ENCODE data around the gene PPP1R7. TPM values are rescaled to one million over a fixed set of nuclear protein-coding genes. Genes with fewer than 3 reads are reported as not detected.

Gene PPP1R7
- total and polyA plus RNA-seq, 2 donors from 2014 or later, result 64.6 to 94.9 TPM

- no peak for FAIRE-seq
Observed at GRCh38 chr2:241216211-241216761, 66.0 kb downstream of the PPP1R7 start.

GRCh38 chr2:241217320-241218031 lies 67.2 kb downstream of the PPP1R7 start:
- FAIRE-seq, result no peak
- Histone ChIP-seq H3K36me3 (ENCODE audit: control insufficient read depth in 2 of 3, insufficient read depth in 3 of 3, low read length in 3 of 3) (no peaks in the 10 kb centered on the region), H3K4me1 (ENCODE audit: control insufficient read depth in 2 of 3, insufficient read depth in 2 of 3, low read depth in 1 of 3, low read length in 3 of 3) (peaks cover 0 to 3% (median 0%) of the 10 kb centered on the region in 3 donors), H3K27ac (ENCODE audit: low read depth in 2 of 2, low read length in 2 of 2) (peak overlapping the region; percentile 80 to 87), H3K27me3 (ENCODE audit: control insufficient read depth, insufficient read depth, low read length) (no peaks in the 10 kb centered on the region), H3K9ac (ENCODE audit: low read length in 3 of 3) (peak overlapping the region in 1 of 3 donors; percentile 19), H3K9me3 (ENCODE audit: control insufficient read depth in 2 of 3, insufficient read depth in 1 of 3, low read length in 3 of 3) (no peaks in the 10 kb centered on the region), H3K4me3 (ENCODE audit: low read length in 3 of 3) (peak overlapping the region in 2 of 3 donors; percentile 38 to 54)
- intact Hi-C loops (cut with DNase I), result loop anchor here (5.0 kb wide), 1 partner anchor 365 kb away; no protein-coding TSS in a partner anchor
- peak; percentile 82 to 94 (median 88) for DNase-seq
- no peak for TF ChIP-seq CTCF (IDR thresholded peaks at IDR 0.05; ENCODE audit: borderline replicate concordance, extremely low read depth, insufficient read depth)

More at GRCh38 chr2:241216211-241216761, 66.0 kb downstream of the PPP1R7 start:
- intact Hi-C loops (cut with DNase I), result loop anchor here (5.0 kb wide), 1 partner anchor 364 kb away; no protein-coding TSS in a partner anchor
- Histone ChIP-seq H3K27ac (ENCODE audit: low read depth in 2 of 2, low read length in 2 of 2) (no peak overlapping the region), H3K4me3 (ENCODE audit: low read length in 3 of 3) (no peak overlapping the region), H3K9me3 (ENCODE audit: control insufficient read depth in 2 of 3, insufficient read depth in 1 of 3, low read length in 3 of 3) (no peaks in the 10 kb centered on the region), H3K9ac (ENCODE audit: low read length in 3 of 3) (no peak overlapping the region), H3K27me3 (ENCODE audit: control insufficient read depth, insufficient read depth, low read length) (no peaks in the 10 kb centered on the region), H3K36me3 (ENCODE audit: control insufficient read depth in 2 of 3, insufficient read depth in 3 of 3, low read length in 3 of 3) (no peaks in the 10 kb centered on the region), H3K4me1 (ENCODE audit: control insufficient read depth in 2 of 3, insufficient read depth in 2 of 3, low read depth in 1 of 3, low read length in 3 of 3) (peaks cover 0 to 3% (median 0%) of the 10 kb centered on the region in 3 donors)
- no peak for TF ChIP-seq CTCF (IDR thresholded peaks at IDR 0.05; ENCODE audit: borderline replicate concordance, extremely low read depth, insufficient read depth)
- peak in 4 of 5 donors; percentile 43 to 68 (median 56) for DNase-seq

GRCh38 chr2:241218131-241219029 lies 68.1 kb downstream of the PPP1R7 start:
- peaks cover 0 to 3% (median 0%) of the 10 kb centered on the region in 3 donors for H3K4me1 ChIP-seq (ENCODE audit: control insufficient read depth in 2 of 3, insufficient read depth in 2 of 3, low read depth in 1 of 3, low read length in 3 of 3)
- H3K36me3 ChIP-seq (ENCODE audit: control insufficient read depth in 2 of 3, insufficient read depth in 3 of 3, low read length in 3 of 3), result no peaks in the 10 kb centered on the region
- intact Hi-C loops (cut with DNase I), result loop anchor here (5.0 kb wide), 1 partner anchor 366 kb away; no protein-coding TSS in a partner anchor
- H3K27me3 ChIP-seq (ENCODE audit: control insufficient read depth, insufficient read depth, low read length), result no peaks in the 10 kb centered on the region
- TF ChIP-seq CTCF (IDR thresholded peaks at IDR 0.05; ENCODE audit: borderline replicate concordance, extremely low read depth, insufficient read depth), result peak; percentile 11
- no peaks in the 10 kb centered on the region for H3K9me3 ChIP-seq (ENCODE audit: control insufficient read depth in 2 of 3, insufficient read depth in 1 of 3, low read length in 3 of 3)
- FAIRE-seq (no peak), DNase-seq (peak in 4 of 5 donors; percentile 52 to 82 (median 68))
- no peak overlapping the region for H3K27ac ChIP-seq (ENCODE audit: low read depth in 2 of 2, low read length in 2 of 2)
- H3K4me3 ChIP-seq (ENCODE audit: low read length in 3 of 3), result peak overlapping the region; percentile 47 to 61 (median 58)
- H3K9ac ChIP-seq (ENCODE audit: low read length in 3 of 3), result peak overlapping the region in 2 of 3 donors; percentile 13 to 55

Data from kidney (tissue), 14 donors.